Measurements from ENCODE around the gene BUD13.

Gene BUD13

DNA sequence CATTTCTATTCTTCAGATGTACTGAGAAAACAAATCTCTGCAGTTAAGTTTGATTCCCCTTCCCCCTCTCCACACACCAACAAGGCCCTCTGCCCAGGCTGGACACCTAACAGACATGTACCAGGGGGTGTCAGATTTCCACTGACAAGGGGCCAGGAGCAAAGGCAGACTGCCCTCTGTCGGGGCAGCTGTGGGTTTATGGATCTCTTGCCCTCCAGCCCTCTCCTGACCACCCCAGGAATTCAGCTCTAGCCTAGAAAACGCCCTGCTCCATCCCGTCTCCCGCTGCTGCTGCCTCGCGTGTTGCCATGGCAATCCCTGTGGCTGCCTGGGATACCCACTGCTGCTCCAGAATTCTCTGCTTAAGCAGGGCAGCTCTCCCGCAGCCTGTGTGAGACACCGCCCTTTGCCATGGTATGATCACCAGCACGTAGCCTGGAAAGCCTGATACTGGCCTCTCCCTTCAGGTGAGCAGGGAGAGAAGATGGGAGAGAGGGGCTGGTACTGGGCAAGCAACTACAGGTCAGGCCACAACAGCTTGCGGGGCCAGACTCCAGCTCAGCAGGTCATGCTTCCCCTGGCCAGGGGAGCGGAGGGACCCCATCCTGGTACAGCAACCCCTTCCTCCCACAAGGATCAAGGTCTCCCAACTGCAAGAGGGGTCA, 41.6 kb downstream of the BUD13 start:
- Histone ChIP-seq H3K4me1 (ENCODE audit: control insufficient read depth, insufficient read depth, low read length) (peaks cover 6% of the 10 kb centered on the region), H3K27ac (ENCODE audit: low read length) (no peak overlapping the region), H3K4me3 (ENCODE audit: low read length in 2 of 2) (no peak overlapping the region), H3K27me3 (ENCODE audit: control insufficient read depth in 1 of 2, insufficient read depth in 2 of 2, low read length in 2 of 2) (peaks cover 4 to 16% of the 10 kb centered on the region in 2 donors), H3K9ac (ENCODE audit: low read length in 2 of 2) (no peak overlapping the region), H3K36me3 (ENCODE audit: control insufficient read depth in 2 of 2, insufficient read depth in 2 of 2, low read length in 2 of 2) (no peaks in the 10 kb centered on the region), H3K9me3 (ENCODE audit: control insufficient read depth in 2 of 2, low read length in 2 of 2) (no peaks in the 10 kb centered on the region)

DNA sequence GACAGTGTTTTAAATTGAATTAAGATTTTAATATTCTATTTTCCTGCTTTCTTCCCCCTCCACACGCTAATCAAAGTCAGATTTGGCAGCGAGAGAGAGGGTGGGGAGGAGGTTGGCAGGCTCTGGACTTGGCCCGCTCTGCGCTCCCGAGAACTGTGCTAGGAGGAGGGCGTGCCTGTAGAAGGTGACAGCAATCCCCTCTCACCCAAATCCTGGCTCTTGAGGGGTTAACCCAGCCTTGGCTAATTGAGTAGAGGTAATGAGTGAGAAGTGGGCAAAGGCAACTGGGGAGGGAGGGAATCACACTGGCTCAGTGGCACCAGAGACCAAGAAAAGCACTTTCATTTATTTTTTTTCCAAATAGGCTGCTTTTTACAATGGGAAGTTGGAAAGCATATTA, 42.2 kb downstream of the BUD13 start:
- Histone ChIP-seq H3K36me3 (ENCODE audit: control insufficient read depth in 2 of 2, insufficient read depth in 2 of 2, low read length in 2 of 2) (no peaks in the 10 kb centered on the region), H3K27ac (ENCODE audit: low read length) (no peak overlapping the region), H3K27me3 (ENCODE audit: control insufficient read depth in 1 of 2, insufficient read depth in 2 of 2, low read length in 2 of 2) (peaks cover 4 to 18% of the 10 kb centered on the region in 2 donors), H3K4me1 (ENCODE audit: control insufficient read depth, insufficient read depth, low read length) (peaks cover 6% of the 10 kb centered on the region), H3K9ac (ENCODE audit: low read length in 2 of 2) (no peak overlapping the region), H3K9me3 (ENCODE audit: control insufficient read depth in 2 of 2, low read length in 2 of 2) (no peaks in the 10 kb centered on the region), H3K4me3 (ENCODE audit: low read length in 2 of 2) (no peak overlapping the region)

DNA sequence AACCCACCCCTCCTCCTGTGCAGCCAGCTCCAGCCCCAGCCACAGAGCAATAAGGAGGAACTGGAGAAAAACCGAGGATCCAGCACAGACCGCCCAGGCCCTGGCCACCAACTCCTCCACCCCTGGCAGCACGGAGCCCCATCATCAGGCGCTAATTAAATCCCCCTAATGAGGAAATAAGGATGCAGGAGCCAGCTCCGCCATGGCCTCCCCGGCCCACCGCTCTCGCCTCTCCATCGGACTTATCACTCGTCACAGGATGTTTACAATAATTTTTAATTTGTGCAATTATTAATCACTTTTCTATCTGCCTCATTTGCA, 42.6 kb downstream of the BUD13 start:
- H3K9me3 ChIP-seq (ENCODE audit: control insufficient read depth in 2 of 2, low read length in 2 of 2) = no peaks in the 10 kb centered on the region
- peaks cover 6% of the 10 kb centered on the region for H3K4me1 ChIP-seq (ENCODE audit: control insufficient read depth, insufficient read depth, low read length)
- no peaks in the 10 kb centered on the region for H3K36me3 ChIP-seq (ENCODE audit: control insufficient read depth in 2 of 2, insufficient read depth in 2 of 2, low read length in 2 of 2)
- H3K27ac ChIP-seq (ENCODE audit: low read length) = no peak overlapping the region
- H3K27me3 ChIP-seq (ENCODE audit: control insufficient read depth in 1 of 2, insufficient read depth in 2 of 2, low read length in 2 of 2) = peaks cover 4 to 21% of the 10 kb centered on the region in 2 donors
- no peak overlapping the region for H3K4me3 ChIP-seq (ENCODE audit: low read length in 2 of 2)
- H3K9ac ChIP-seq (ENCODE audit: low read length in 2 of 2) = no peak overlapping the region

DNA sequence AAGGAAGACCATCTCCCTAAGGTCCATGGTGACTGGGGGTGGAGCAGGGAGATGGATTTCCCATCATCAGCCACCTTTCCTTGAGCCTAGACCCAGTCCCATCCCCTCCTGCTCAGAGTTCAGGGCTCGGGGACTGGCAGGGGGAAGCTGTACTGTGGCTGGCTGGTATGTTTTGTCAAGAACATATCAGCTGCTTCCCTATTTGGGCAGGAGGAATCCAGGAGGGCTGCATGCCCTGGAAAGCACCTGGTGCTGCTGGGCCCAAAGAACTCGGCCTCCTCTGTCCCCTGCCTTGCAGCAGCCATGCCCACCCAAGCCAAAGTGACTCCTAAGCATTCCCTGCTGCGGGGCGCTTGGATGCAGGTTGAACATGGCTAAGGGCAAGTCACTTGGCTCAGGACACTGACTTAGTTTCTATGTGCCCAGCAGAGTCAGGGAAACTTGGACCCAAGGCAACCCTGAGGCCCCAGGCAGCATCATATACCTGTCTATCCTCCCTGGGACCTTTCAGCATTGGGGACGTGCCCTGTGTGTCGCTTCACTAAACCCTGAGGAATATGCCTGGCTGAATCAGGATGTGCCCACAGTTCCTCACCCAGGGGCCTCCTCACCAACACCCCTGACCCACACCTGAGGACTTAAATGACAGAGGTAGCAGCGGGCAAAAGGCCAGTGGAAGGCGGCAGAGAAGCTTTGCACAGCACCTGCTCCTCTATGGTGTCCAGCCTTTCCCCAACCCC, 43.1 kb downstream of the BUD13 start:
- Histone ChIP-seq H3K4me1 (ENCODE audit: control insufficient read depth, insufficient read depth, low read length) (peaks cover 6% of the 10 kb centered on the region), H3K9ac (ENCODE audit: low read length in 2 of 2) (no peak overlapping the region), H3K36me3 (ENCODE audit: control insufficient read depth in 2 of 2, insufficient read depth in 2 of 2, low read length in 2 of 2) (no peaks in the 10 kb centered on the region), H3K9me3 (ENCODE audit: control insufficient read depth in 2 of 2, low read length in 2 of 2) (no peaks in the 10 kb centered on the region), H3K27me3 (ENCODE audit: control insufficient read depth in 1 of 2, insufficient read depth in 2 of 2, low read length in 2 of 2) (peaks cover 4 to 21% of the 10 kb centered on the region in 2 donors), H3K4me3 (ENCODE audit: low read length in 2 of 2) (no peak overlapping the region), H3K27ac (ENCODE audit: low read length) (no peak overlapping the region)

DNA sequence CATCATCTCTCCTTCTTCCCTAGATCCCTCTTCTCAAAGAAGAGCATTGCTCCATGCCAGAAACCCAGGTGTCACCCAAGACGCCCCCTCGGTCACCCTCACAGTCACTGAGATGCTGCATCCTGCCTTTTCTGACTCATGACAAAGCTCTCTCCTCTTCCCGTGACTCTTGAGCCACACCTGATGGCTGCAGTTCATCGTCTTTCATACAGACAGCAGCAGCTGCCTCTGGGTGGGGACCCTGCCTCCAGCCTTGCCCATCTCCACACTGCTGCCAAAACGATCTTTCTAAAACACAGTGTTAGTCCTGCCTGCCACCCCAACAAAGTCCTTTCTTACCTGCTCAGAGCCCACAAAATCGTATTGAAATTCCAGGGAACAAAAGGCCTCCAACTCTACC, 44.8 kb downstream of the BUD13 start:
- H3K36me3 ChIP-seq (ENCODE audit: control insufficient read depth in 2 of 2, insufficient read depth in 2 of 2, low read length in 2 of 2) = no peaks in the 10 kb centered on the region
- H3K27ac ChIP-seq (ENCODE audit: low read length) = no peak overlapping the region
- H3K9me3 ChIP-seq (ENCODE audit: control insufficient read depth in 2 of 2, low read length in 2 of 2) = no peaks in the 10 kb centered on the region
- H3K9ac ChIP-seq (ENCODE audit: low read length in 2 of 2) = no peak overlapping the region
- H3K4me1 ChIP-seq (ENCODE audit: control insufficient read depth, insufficient read depth, low read length) = peaks cover 6% of the 10 kb centered on the region
- peaks cover 4 to 21% of the 10 kb centered on the region in 2 donors for H3K27me3 ChIP-seq (ENCODE audit: control insufficient read depth in 1 of 2, insufficient read depth in 2 of 2, low read length in 2 of 2)
- H3K4me3 ChIP-seq (ENCODE audit: low read length in 2 of 2) = no peak overlapping the region

DNA sequence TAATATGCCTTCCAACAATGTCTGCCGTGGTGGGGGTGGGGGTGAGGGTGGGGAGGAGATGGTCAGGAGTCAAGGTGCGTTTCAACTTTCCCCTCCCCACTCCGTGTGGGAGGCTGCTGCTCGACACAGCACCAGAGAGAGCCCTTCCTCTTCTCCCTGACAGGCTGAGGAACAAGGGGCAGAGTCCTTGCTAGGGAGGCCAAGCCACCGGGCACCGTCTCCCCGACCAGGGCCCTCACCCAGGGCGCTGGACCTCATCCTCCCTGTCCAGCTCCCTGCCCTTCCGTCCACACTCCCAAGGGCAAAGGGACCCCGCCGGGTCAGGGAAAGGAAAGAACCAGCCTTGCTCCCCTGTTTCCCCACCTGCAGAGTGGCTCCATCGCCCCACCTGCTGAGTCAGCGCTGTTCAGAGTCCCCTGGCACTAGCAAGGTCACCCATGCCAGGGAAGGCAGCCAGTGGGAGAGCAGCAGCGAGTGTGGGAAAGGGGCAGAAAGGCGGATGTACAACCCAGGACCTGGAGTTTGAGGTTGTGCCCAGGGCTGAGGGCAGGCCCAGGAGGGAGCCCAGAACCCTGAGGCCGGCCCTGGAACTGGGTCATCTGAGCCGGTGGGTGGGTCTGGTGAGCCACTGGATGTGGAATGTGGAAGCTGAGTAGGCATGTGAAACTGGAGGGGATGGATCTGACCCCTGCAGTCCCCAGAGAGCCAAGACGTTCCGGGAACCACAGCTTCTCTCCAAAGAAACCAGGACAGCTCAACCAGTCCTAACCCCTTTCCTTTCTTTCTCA, 47.2 kb downstream of the BUD13 start:
- H3K27me3 ChIP-seq (ENCODE audit: control insufficient read depth in 1 of 2, insufficient read depth in 2 of 2, low read length in 2 of 2) = peaks cover 2 to 15% of the 10 kb centered on the region in 2 donors
- H3K4me1 ChIP-seq (ENCODE audit: control insufficient read depth, insufficient read depth, low read length) = peaks cover 6% of the 10 kb centered on the region
- H3K4me3 ChIP-seq (ENCODE audit: low read length in 2 of 2) = no peak overlapping the region
- H3K9ac ChIP-seq (ENCODE audit: low read length in 2 of 2) = no peak overlapping the region
- H3K27ac ChIP-seq (ENCODE audit: low read length) = no peak overlapping the region
- no peaks in the 10 kb centered on the region for H3K36me3 ChIP-seq (ENCODE audit: control insufficient read depth in 2 of 2, insufficient read depth in 2 of 2, low read length in 2 of 2)
- no peaks in the 10 kb centered on the region for H3K9me3 ChIP-seq (ENCODE audit: control insufficient read depth in 2 of 2, low read length in 2 of 2)

DNA sequence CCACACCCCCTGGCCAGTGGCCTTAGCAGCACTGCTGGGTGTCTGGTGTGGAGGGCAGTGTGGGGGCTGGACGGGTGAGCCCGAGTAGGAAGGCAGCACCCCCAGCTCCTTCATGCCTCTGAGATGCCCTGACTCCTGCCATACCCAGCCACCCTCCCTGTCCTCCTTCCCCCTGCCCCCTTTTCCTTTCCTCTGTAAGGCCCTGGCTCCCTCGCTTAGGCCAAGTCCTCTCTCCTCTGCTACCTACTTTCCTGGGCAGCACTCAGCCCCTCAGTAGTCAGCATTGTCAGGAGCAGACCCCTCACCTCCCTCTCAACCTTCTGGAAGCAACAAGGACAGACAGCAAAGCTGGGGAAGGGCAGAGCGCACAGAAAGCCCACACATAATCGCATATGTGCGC, 48.0 kb downstream of the BUD13 start:
- Histone ChIP-seq H3K4me1 (ENCODE audit: control insufficient read depth, insufficient read depth, low read length) (peaks cover 3% of the 10 kb centered on the region), H3K9me3 (ENCODE audit: control insufficient read depth in 2 of 2, low read length in 2 of 2) (no peaks in the 10 kb centered on the region), H3K27ac (ENCODE audit: low read length) (no peak overlapping the region), H3K36me3 (ENCODE audit: control insufficient read depth in 2 of 2, insufficient read depth in 2 of 2, low read length in 2 of 2) (no peaks in the 10 kb centered on the region), H3K4me3 (ENCODE audit: low read length in 2 of 2) (no peak overlapping the region), H3K9ac (ENCODE audit: low read length in 2 of 2) (no peak overlapping the region), H3K27me3 (ENCODE audit: control insufficient read depth in 1 of 2, insufficient read depth in 2 of 2, low read length in 2 of 2) (peaks cover 0 to 14% of the 10 kb centered on the region in 2 donors)

DNA sequence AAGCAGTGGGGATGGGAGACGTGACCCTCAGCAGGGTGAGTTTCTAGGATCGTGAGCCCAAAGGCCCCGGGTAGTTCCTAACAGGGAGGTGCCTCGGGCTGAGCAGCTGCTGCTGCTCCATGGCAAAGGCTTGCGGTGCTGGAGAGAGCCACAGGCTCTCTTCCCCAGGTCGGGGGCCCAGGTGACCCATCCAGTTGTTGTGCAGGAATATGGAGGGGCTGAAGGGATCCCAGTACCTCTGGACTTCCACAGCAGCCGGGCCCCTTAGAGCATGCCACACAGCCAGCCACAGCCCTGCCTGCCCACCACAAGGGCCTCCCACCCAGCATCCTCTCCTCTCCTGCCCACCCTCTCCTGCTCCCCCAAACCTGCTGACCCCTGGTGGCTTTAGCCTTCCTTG, 49.3 kb downstream of the BUD13 start:
- Histone ChIP-seq H3K27ac (ENCODE audit: low read length) (no peak overlapping the region), H3K27me3 (ENCODE audit: control insufficient read depth in 1 of 2, insufficient read depth in 2 of 2, low read length in 2 of 2) (peaks cover 0 to 8% of the 10 kb centered on the region in 2 donors)

DNA sequence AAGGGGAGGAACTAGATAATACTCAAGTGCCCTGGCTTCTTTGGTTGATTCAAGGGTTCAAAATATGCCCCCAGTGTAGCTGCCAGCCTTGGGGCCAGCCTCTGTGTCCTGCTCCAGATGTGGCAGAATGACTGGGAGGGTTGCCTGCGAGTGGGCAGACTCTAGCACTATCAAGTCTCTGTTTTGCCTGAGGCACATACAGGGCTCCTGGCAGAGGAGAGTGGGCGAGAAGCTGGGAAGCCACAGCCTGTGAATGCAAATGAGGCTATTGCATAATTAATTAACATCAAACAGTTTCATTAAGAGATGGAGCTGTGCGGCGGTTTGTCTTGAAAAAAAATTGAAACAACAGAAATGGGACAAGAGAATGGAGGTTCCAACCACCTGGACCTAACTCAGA, 50.8 kb downstream of the BUD13 start:
- H3K36me3 ChIP-seq (ENCODE audit: control insufficient read depth in 2 of 2, insufficient read depth in 2 of 2, low read length in 2 of 2) = no peaks in the 10 kb centered on the region
- peaks cover 3% of the 10 kb centered on the region for H3K4me1 ChIP-seq (ENCODE audit: control insufficient read depth, insufficient read depth, low read length)
- H3K27ac ChIP-seq (ENCODE audit: low read length) = no peak overlapping the region
- no peak overlapping the region for H3K4me3 ChIP-seq (ENCODE audit: low read length in 2 of 2)
- no peak overlapping the region for H3K9ac ChIP-seq (ENCODE audit: low read length in 2 of 2)
- peaks cover 0 to 6% of the 10 kb centered on the region in 2 donors for H3K27me3 ChIP-seq (ENCODE audit: control insufficient read depth in 1 of 2, insufficient read depth in 2 of 2, low read length in 2 of 2)
- no peaks in the 10 kb centered on the region for H3K9me3 ChIP-seq (ENCODE audit: control insufficient read depth in 2 of 2, low read length in 2 of 2)

More for the DNA sequence above, 49.3 kb downstream of the BUD13 start:
- Histone ChIP-seq H3K4me3 (ENCODE audit: low read length in 2 of 2) (no peak overlapping the region), H3K9me3 (ENCODE audit: control insufficient read depth in 2 of 2, low read length in 2 of 2) (no peaks in the 10 kb centered on the region), H3K36me3 (ENCODE audit: control insufficient read depth in 2 of 2, insufficient read depth in 2 of 2, low read length in 2 of 2) (no peaks in the 10 kb centered on the region), H3K9ac (ENCODE audit: low read length in 2 of 2) (no peak overlapping the region), H3K4me1 (ENCODE audit: control insufficient read depth, insufficient read depth, low read length) (peaks cover 3% of the 10 kb centered on the region)

DNA sequence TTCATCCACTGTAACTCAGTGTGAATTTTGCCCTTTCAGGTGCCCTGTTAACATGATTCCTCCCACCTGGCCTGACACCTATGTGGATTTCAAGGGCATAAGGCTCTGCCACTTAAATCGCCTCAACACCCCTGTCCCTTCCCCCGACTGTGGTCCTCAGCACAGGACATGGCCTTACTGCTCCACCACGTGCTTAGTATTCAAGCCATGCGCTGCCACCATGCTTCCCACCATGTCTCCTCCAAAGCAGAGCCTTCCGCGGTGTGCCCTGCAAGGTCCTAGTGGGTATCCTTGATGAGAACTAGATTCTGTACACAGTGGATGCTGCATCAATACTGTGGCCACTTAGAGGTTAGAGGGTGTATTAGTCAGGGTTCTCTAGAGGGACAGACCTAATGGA, 51.9 kb downstream of the BUD13 start:
- Histone ChIP-seq H3K4me3 (ENCODE audit: low read length in 2 of 2) (no peak overlapping the region), H3K4me1 (ENCODE audit: control insufficient read depth, insufficient read depth, low read length) (no peaks in the 10 kb centered on the region), H3K36me3 (ENCODE audit: control insufficient read depth in 2 of 2, insufficient read depth in 2 of 2, low read length in 2 of 2) (no peaks in the 10 kb centered on the region), H3K27me3 (ENCODE audit: control insufficient read depth in 1 of 2, insufficient read depth in 2 of 2, low read length in 2 of 2) (peaks cover 0 to 4% of the 10 kb centered on the region in 2 donors), H3K9me3 (ENCODE audit: control insufficient read depth in 2 of 2, low read length in 2 of 2) (no peaks in the 10 kb centered on the region), H3K9ac (ENCODE audit: low read length in 2 of 2) (no peak overlapping the region), H3K27ac (ENCODE audit: low read length) (no peak overlapping the region)
